Activated CD4-positive, alpha-beta T cell treated with anti-CD3 and anti-CD28 coated beads, Interleukin-2, amount 10 ng/mL, durations not matched to agents 7 days and 5 days (primary cell): ENCODE measurements around the gene KIF1A. TPM values are rescaled to one million over a fixed set of nuclear protein-coding genes. Genes with fewer than 3 reads are reported as not detected.
"Not testable (repeated sequence)": the region's sequence is repeated elsewhere in the genome, so short reads cannot be mapped to it uniquely, and the experiment has no call there.

ENCODE experiments used
- CTCF ChIA-PET: fragments of 350-600 bp; sonication (Branson Sonifier 250); formaldehyde crosslinking; loops from one replicate; lab custom pipeline; 2021; ENCODE audit warnings: antibody characterized with exemption; lab: Charles Lee
- POLR2A ChIA-PET: fragments of 350-600 bp; sonication (Branson Sonifier 250); formaldehyde crosslinking; loops from one replicate; lab custom pipeline; 2021; ENCODE audit warnings: antibody characterized with exemption; lab: Charles Lee
- DNase-seq: peaks from one replicate; pipeline ENCODE4 v3.0.0-alpha.2; 2020
- H3K27ac Mint-ChIP-seq: one replicate; pipeline ENCODE4 v1.8.0; 2021; ENCODE audit warnings: mild to moderate bottlenecking, moderate library complexity, mixed read lengths
- H3K27me3 Mint-ChIP-seq: one replicate; pipeline ENCODE4 v1.8.0; 2021; ENCODE audit warnings: mixed read lengths
- H3K36me3 Mint-ChIP-seq: one replicate; pipeline ENCODE4 v1.8.0; 2021; ENCODE audit warnings: low read depth, mixed read lengths
- H3K4me1 Mint-ChIP-seq: one replicate; pipeline ENCODE4 v1.8.0; 2021; ENCODE audit warnings: mixed read lengths
- H3K4me3 Mint-ChIP-seq: one replicate; pipeline ENCODE4 v1.8.0; 2021; ENCODE audit warnings: mild to moderate bottlenecking, moderate library complexity, mixed read lengths
- H3K9me3 Mint-ChIP-seq: one replicate; pipeline ENCODE4 v1.8.0; 2021; ENCODE audit warnings: mixed read lengths
- total RNA-seq, 2 experiments: library from RNA; stranded (reverse); gene quantifications; one replicate each; pipeline ENCODE4 v1.2.3, GENCODE V29; 2021

Gene KIF1A
- total RNA-seq, 2 experiments from 2014 or later: 0.37 to 0.40 TPM

GRCh38 chr2:240687741-240688552 lies 132.1 kb downstream of the KIF1A start:
- CTCF ChIA-PET: interaction anchor here (1.4 kb wide), 1 partner anchor 108 kb away, joined by 4 read pairs; no protein-coding TSS in a partner anchor

DNA sequence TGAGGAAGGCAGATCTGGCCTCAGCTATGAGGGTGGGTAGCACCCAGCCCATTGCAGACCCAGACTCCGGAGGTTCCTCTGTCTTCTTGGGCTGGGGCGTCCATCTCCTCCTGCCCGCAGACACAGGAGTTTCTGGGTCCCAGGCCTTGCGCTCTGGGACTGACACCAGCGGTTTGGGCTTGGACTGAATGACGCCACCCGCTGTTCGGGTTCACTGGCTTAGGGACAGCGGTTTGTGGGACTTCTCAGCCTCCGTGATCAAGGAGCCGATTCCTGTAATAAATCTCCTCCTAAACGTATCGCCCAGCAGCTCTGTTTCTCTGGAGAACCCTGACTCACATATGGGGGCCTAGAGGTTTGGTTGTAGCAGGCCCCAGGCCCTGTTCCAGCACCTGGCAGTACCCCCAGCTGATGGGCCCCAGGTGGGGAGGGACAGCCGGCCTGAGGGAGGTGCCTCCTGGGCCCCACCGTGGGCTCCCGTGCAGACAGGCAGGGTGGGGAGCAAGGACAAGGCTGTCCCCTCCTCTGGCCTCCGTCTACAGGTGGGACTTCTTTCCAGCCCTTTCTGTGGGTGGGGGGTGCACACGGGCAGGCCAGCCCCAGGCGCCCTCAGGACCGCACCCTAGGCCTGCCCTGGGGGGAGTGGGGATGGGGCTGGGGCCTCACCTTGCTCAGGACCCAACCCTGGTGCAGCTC lies 132.8 kb downstream of the KIF1A start:
- H3K9me3 Mint-ChIP-seq: no peaks in the 10 kb centered on the region
- POLR2A ChIA-PET: no interaction called here
- H3K36me3 Mint-ChIP-seq: no peaks in the 10 kb centered on the region
- CTCF ChIA-PET: interaction anchor here (1.1 to 1.4 kb wide), 2 partner anchors 107 to 121 kb away, joined by 3 to 4 read pairs; no protein-coding TSS in a partner anchor
- no peak overlapping the region for H3K27ac Mint-ChIP-seq
- H3K27me3 Mint-ChIP-seq: no peaks in the 10 kb centered on the region
- no peak overlapping the region for H3K4me3 Mint-ChIP-seq
- peaks cover 12% of the 10 kb centered on the region for H3K4me1 Mint-ChIP-seq
- DNase-seq: no peak

More at GRCh38 chr2:240687741-240688552, 132.1 kb downstream of the KIF1A start:
- H3K9me3 Mint-ChIP-seq: no peaks in the 10 kb centered on the region
- POLR2A ChIA-PET: no interaction called here
- H3K27me3 Mint-ChIP-seq: no peaks in the 10 kb centered on the region
- DNase-seq: no peak
- no peak overlapping the region for H3K27ac Mint-ChIP-seq
- H3K4me1 Mint-ChIP-seq: peaks cover 12% of the 10 kb centered on the region
- no peak overlapping the region for H3K4me3 Mint-ChIP-seq
- H3K36me3 Mint-ChIP-seq: no peaks in the 10 kb centered on the region

DNA sequence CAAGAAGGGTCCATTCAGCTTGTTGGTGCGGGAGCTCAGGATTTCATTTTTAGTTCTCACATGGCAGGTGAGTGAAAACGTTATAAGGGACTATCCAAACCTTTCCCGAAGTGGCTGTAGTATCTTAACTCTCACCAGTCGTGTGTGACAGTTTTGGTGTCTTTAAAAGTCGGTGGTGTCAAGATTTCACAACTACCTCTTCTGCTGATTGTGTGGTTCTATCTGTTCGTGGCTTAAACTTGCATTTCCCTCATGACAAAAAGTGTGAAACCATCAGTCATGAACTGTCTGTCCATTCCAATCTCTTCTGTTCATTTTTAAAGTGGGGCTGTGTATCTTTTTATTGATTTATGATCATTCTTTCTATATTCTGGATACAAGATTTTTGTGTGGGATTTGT lies 133.6 kb downstream of the KIF1A start:
- no peak overlapping the region for H3K27ac Mint-ChIP-seq

GRCh38 chr2:240685771-240686371 lies 134.1 kb downstream of the KIF1A start:
- POLR2A ChIA-PET: no interaction called here
- no peak overlapping the region for H3K4me3 Mint-ChIP-seq
- H3K9me3 Mint-ChIP-seq: no peaks in the 10 kb centered on the region
- DNase-seq: no peak
- H3K27ac Mint-ChIP-seq: no peak overlapping the region
- H3K4me1 Mint-ChIP-seq: peaks cover 10% of the 10 kb centered on the region
- no peaks in the 10 kb centered on the region for H3K27me3 Mint-ChIP-seq
- H3K36me3 Mint-ChIP-seq: no peaks in the 10 kb centered on the region
- CTCF ChIA-PET: interaction anchor here (1.1 kb wide), 1 partner anchor 120 kb away, joined by 3 read pairs; no protein-coding TSS in a partner anchor

More for the DNA sequence above, 133.6 kb downstream of the KIF1A start:
- POLR2A ChIA-PET: no interaction called here
- H3K4me3 Mint-ChIP-seq: no peak overlapping the region
- DNase-seq: no peak
- H3K4me1 Mint-ChIP-seq: peaks cover 12% of the 10 kb centered on the region
- CTCF ChIA-PET: interaction anchor here (1.1 kb wide), 1 partner anchor 120 kb away, joined by 3 read pairs; no protein-coding TSS in a partner anchor
- H3K36me3 Mint-ChIP-seq: no peaks in the 10 kb centered on the region
- H3K9me3 Mint-ChIP-seq: no peaks in the 10 kb centered on the region
- H3K27me3 Mint-ChIP-seq: no peaks in the 10 kb centered on the region

GRCh38 chr2:240683980-240684728 lies 135.9 kb downstream of the KIF1A start:
- POLR2A ChIA-PET, H3K4me1 Mint-ChIP-seq, H3K9me3 Mint-ChIP-seq, H3K36me3 Mint-ChIP-seq, DNase-seq, H3K4me3 Mint-ChIP-seq, H3K27ac Mint-ChIP-seq, H3K27me3 Mint-ChIP-seq: not testable (repeated sequence)
- CTCF ChIA-PET: interaction anchor here (1.3 kb wide), 1 partner anchor 29 kb away, joined by 3 read pairs; no protein-coding TSS in a partner anchor

- peak overlapping the region; percentile 19 for H3K27ac Mint-ChIP-seq
- POLR2A ChIA-PET: not testable (repeated sequence)
These were observed 136.6 kb downstream of the KIF1A start for GRCh38 chr2:240683329-240683979.

GRCh38 chr2:240682431-240683224 lies 137.4 kb downstream of the KIF1A start, which contains the start of gene AQP12B:
TSS of gene AQP12B (minus strand) at chr2:240682885. CDS start at chr2:240682837, 48 bp downstream.
- H3K4me3 Mint-ChIP-seq, POLR2A ChIA-PET, H3K4me1 Mint-ChIP-seq, H3K27me3 Mint-ChIP-seq, H3K9me3 Mint-ChIP-seq, H3K36me3 Mint-ChIP-seq, DNase-seq, CTCF ChIA-PET: not testable (repeated sequence)
- peak within 1 kb of the TSS; percentile 19 for H3K27ac Mint-ChIP-seq

More at GRCh38 chr2:240683329-240683979, 136.6 kb downstream of the KIF1A start:
- H3K9me3 Mint-ChIP-seq, H3K36me3 Mint-ChIP-seq, H3K27me3 Mint-ChIP-seq, H3K4me1 Mint-ChIP-seq, DNase-seq, H3K4me3 Mint-ChIP-seq: not testable (repeated sequence)
- CTCF ChIA-PET: interaction anchor here (1.3 kb wide), 1 partner anchor 28 kb away, joined by 3 read pairs; no protein-coding TSS in a partner anchor

DNA sequence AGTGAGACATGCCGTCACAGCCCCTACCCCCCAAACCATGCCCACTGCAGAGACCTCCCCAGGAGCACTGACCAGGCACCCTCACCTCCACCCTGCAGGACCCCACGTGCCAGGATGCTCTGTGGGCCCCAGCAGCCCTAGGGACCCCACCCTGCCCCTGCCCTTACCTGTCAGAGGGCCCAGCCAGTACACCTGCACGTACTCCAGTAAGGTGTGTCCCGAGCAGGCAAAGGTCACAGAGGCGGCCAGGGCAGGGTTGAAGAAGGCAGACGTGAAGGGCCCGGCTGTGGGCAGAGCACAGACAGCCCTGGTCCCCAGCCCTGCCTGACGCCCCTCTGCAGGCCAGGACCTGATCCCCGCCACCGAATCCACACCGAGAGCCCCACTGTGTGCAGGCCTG lies 139.8 kb downstream of the KIF1A start:
- H3K36me3 Mint-ChIP-seq, CTCF ChIA-PET, H3K27me3 Mint-ChIP-seq: not testable (repeated sequence)

GRCh38 chr2:240678909-240679308 lies 141.1 kb downstream of the KIF1A start:
- H3K9me3 Mint-ChIP-seq, H3K4me1 Mint-ChIP-seq, DNase-seq, POLR2A ChIA-PET, H3K4me3 Mint-ChIP-seq, CTCF ChIA-PET, H3K27me3 Mint-ChIP-seq, H3K36me3 Mint-ChIP-seq, H3K27ac Mint-ChIP-seq: not testable (repeated sequence)

More for the DNA sequence above, 139.8 kb downstream of the KIF1A start:
- H3K27ac Mint-ChIP-seq, DNase-seq, POLR2A ChIA-PET, H3K4me3 Mint-ChIP-seq, H3K9me3 Mint-ChIP-seq, H3K4me1 Mint-ChIP-seq: not testable (repeated sequence)

- H3K9me3 Mint-ChIP-seq, CTCF ChIA-PET, H3K27ac Mint-ChIP-seq, H3K4me3 Mint-ChIP-seq, H3K27me3 Mint-ChIP-seq, DNase-seq, H3K4me1 Mint-ChIP-seq, H3K36me3 Mint-ChIP-seq, POLR2A ChIA-PET: not testable (repeated sequence)
These were observed 142.0 kb downstream of the KIF1A start for GRCh38 chr2:240678043-240678442.

- H3K27ac Mint-ChIP-seq, DNase-seq, H3K36me3 Mint-ChIP-seq, H3K4me3 Mint-ChIP-seq, CTCF ChIA-PET, H3K4me1 Mint-ChIP-seq, POLR2A ChIA-PET, H3K9me3 Mint-ChIP-seq: not testable (repeated sequence)
- H3K27me3 Mint-ChIP-seq: peaks cover 19% of the 10 kb centered on the region
These were observed 144.7 kb downstream of the KIF1A start for GRCh38 chr2:240675345-240675744.
